GM23338 (cell line): ENCODE data around the gene ASB3. TPM values are rescaled to one million over a fixed set of nuclear protein-coding genes. Genes with fewer than 3 reads are reported as not detected.

Source experiments
- ATAC-seq: fragments of 200-7000 bp; cut with Tn5 transposase; 3 replicates; pipeline ENCODE4 v1.9.1; 2020
- DNase-seq: peaks from one replicate; pipeline ENCODE4 v3.0.0-alpha.2; 2015; ENCODE audit warnings: low spot score
- H2AFZ ChIP-seq: fragments of 200-600 bp; sonication (generic); 2 replicates; pipeline ENCODE4 v1.8.0; 2016; ENCODE audit warnings: antibody characterized with exemption, mild to moderate bottlenecking, moderate library complexity
- H3F3A ChIP-seq: fragments of 200-600 bp; sonication (generic); replicated peaks from 2 replicates; pipeline ENCODE4 v1.8.0; 2017; ENCODE audit warnings: antibody characterized with exemption, mixed run types, low read depth
- H3K27ac ChIP-seq: fragments of 200-600 bp; sonication (generic); 2 replicates; pipeline ENCODE4 v1.6.1; 2016; ENCODE audit warnings: low read depth
- H3K27me3 ChIP-seq: fragments of 200-600 bp; sonication (generic); 2 replicates; pipeline ENCODE4 v1.8.0; 2016; ENCODE audit warnings: mild to moderate bottlenecking, mixed run types, moderate library complexity; ENCODE audit not compliant: insufficient read depth
- H3K36me3 ChIP-seq: fragments of 200-600 bp; sonication (generic); 2 replicates; pipeline ENCODE4 v1.8.0; 2016; ENCODE audit warnings: mild to moderate bottlenecking; ENCODE audit not compliant: insufficient read depth
- H3K4me1 ChIP-seq: fragments of 200-600 bp; sonication (generic); 2 replicates; pipeline ENCODE4 v1.8.0; 2016; ENCODE audit warnings: mild to moderate bottlenecking, moderate library complexity; ENCODE audit not compliant: insufficient read depth
- H3K4me2 ChIP-seq: fragments of 200-600 bp; sonication (generic); 2 replicates; pipeline ENCODE4 v1.7.1; 2017; ENCODE audit warnings: mixed run types
- H3K4me3 ChIP-seq: fragments of 200-600 bp; sonication (generic); 2 replicates; pipeline ENCODE4 v1.6.1; 2016; ENCODE audit warnings: mixed run types
- H3K79me2 ChIP-seq: fragments of 200-600 bp; sonication (generic); replicated peaks from 2 replicates; pipeline ENCODE4 v1.8.0; 2017; ENCODE audit warnings: mild to moderate bottlenecking; ENCODE audit not compliant: insufficient read depth
- H3K9me2 ChIP-seq: fragments of 200-600 bp; sonication (generic); 2 replicates; pipeline ENCODE4 v1.8.0; 2017; ENCODE audit not compliant: insufficient read depth
- H4K20me1 ChIP-seq: fragments of 200-600 bp; sonication (generic); replicated peaks from 2 replicates; pipeline ENCODE4 v1.8.0; 2017; ENCODE audit warnings: mild to moderate bottlenecking; ENCODE audit not compliant: insufficient read depth
- H3K27ac Mint-ChIP-seq: 2 replicates; pipeline ENCODE4 v1.8.0; 2020; ENCODE audit warnings: inconsistent platforms, mild to moderate bottlenecking, moderate library complexity, mixed read lengths
- H3K27me3 Mint-ChIP-seq: 3 replicates; pipeline ENCODE4 v1.8.0; 2022; ENCODE audit warnings: low read depth, mild to moderate bottlenecking, moderate library complexity, mixed read lengths, inconsistent platforms; ENCODE audit not compliant: insufficient read depth, poor library complexity
- H3K36me3 Mint-ChIP-seq: 3 replicates; pipeline ENCODE4 v1.8.0; 2021; ENCODE audit warnings: low read depth, mild to moderate bottlenecking, inconsistent platforms, moderate library complexity, mixed read lengths
- H3K4me1 Mint-ChIP-seq: 3 replicates; pipeline ENCODE4 v1.8.0; 2020; ENCODE audit warnings: mild to moderate bottlenecking, inconsistent platforms, mixed read lengths
- H3K4me3 Mint-ChIP-seq: 3 replicates; pipeline ENCODE4 v1.8.0; 2021; ENCODE audit warnings: moderate library complexity, mild to moderate bottlenecking, inconsistent platforms, mixed read lengths
- H3K9me3 Mint-ChIP-seq: 3 replicates; pipeline ENCODE4 v1.8.0; 2020; ENCODE audit warnings: moderate library complexity, mild to moderate bottlenecking, inconsistent platforms, mixed read lengths
- POLR2AphosphoS5 ChIP-seq: IDR thresholded peaks from 2 replicates; pipeline ENCODE4 v1.6.1; 2016; ENCODE audit warnings: antibody characterized with exemption, low read depth
- polyA plus RNA-seq: library from polyadenylated mRNA; unstranded; fragments of >200 nt; fragmentation: Nextera tagmentation; extraction: Ambion mirVana; gene quantifications from 2 replicates; pipeline ENCODE4 v1.2.1, GENCODE V29; 2016
- total RNA-seq: library from RNA; depleted of rRNA; stranded (reverse); fragments of >200 nt; shearing (Covaris generic); gene quantifications from 2 replicates; pipeline ENCODE4 v1.2.3, GENCODE V29; 2014
- TF ChIP-seq, protein P1 (sequence below): fragments of 250-450 bp; sonication (Bioruptor Pico); IDR thresholded peaks from 2 replicates; pipeline ENCODE4 v1.5.0; 2020; ENCODE audit warnings: mild to moderate bottlenecking, moderate library complexity

Gene ASB3
- total and polyA plus RNA-seq, 2 experiments from 2014 or later: 22.4 to 30.5 TPM

- H3K4me3 ChIP-seq: no peak overlapping the region
- peak; percentile 96 for ATAC-seq
- peaks cover 4% of the 10 kb centered on the region; the same call in 2 of the 3 replicates for H3K9me3 Mint-ChIP-seq
Measured at GRCh38 chr2:53641290-53641689, 145.5 kb downstream of the ASB3 start.

More at GRCh38 chr2:53641290-53641689, 145.5 kb downstream of the ASB3 start:
- H3K27me3 ChIP-seq: no peaks in the 10 kb centered on the region
- Mint-ChIP-seq H3K4me3 (no peak overlapping the region), H3K27ac (no peak overlapping the region), H3K4me1 (peaks cover 19% of the 10 kb centered on the region), H3K36me3 (no peaks in the 10 kb centered on the region), H3K27me3 (peaks cover 2% of the 10 kb centered on the region)
- no peaks in the 10 kb centered on the region for H3F3A ChIP-seq
- H3K4me2 ChIP-seq: peak overlapping the region; percentile 6; the same call in 1 of the 2 replicates
- H3K79me2 ChIP-seq: no peaks in the 10 kb centered on the region
- no peaks in the 10 kb centered on the region for H3K36me3 ChIP-seq
- TF ChIP-seq, protein P1, sequence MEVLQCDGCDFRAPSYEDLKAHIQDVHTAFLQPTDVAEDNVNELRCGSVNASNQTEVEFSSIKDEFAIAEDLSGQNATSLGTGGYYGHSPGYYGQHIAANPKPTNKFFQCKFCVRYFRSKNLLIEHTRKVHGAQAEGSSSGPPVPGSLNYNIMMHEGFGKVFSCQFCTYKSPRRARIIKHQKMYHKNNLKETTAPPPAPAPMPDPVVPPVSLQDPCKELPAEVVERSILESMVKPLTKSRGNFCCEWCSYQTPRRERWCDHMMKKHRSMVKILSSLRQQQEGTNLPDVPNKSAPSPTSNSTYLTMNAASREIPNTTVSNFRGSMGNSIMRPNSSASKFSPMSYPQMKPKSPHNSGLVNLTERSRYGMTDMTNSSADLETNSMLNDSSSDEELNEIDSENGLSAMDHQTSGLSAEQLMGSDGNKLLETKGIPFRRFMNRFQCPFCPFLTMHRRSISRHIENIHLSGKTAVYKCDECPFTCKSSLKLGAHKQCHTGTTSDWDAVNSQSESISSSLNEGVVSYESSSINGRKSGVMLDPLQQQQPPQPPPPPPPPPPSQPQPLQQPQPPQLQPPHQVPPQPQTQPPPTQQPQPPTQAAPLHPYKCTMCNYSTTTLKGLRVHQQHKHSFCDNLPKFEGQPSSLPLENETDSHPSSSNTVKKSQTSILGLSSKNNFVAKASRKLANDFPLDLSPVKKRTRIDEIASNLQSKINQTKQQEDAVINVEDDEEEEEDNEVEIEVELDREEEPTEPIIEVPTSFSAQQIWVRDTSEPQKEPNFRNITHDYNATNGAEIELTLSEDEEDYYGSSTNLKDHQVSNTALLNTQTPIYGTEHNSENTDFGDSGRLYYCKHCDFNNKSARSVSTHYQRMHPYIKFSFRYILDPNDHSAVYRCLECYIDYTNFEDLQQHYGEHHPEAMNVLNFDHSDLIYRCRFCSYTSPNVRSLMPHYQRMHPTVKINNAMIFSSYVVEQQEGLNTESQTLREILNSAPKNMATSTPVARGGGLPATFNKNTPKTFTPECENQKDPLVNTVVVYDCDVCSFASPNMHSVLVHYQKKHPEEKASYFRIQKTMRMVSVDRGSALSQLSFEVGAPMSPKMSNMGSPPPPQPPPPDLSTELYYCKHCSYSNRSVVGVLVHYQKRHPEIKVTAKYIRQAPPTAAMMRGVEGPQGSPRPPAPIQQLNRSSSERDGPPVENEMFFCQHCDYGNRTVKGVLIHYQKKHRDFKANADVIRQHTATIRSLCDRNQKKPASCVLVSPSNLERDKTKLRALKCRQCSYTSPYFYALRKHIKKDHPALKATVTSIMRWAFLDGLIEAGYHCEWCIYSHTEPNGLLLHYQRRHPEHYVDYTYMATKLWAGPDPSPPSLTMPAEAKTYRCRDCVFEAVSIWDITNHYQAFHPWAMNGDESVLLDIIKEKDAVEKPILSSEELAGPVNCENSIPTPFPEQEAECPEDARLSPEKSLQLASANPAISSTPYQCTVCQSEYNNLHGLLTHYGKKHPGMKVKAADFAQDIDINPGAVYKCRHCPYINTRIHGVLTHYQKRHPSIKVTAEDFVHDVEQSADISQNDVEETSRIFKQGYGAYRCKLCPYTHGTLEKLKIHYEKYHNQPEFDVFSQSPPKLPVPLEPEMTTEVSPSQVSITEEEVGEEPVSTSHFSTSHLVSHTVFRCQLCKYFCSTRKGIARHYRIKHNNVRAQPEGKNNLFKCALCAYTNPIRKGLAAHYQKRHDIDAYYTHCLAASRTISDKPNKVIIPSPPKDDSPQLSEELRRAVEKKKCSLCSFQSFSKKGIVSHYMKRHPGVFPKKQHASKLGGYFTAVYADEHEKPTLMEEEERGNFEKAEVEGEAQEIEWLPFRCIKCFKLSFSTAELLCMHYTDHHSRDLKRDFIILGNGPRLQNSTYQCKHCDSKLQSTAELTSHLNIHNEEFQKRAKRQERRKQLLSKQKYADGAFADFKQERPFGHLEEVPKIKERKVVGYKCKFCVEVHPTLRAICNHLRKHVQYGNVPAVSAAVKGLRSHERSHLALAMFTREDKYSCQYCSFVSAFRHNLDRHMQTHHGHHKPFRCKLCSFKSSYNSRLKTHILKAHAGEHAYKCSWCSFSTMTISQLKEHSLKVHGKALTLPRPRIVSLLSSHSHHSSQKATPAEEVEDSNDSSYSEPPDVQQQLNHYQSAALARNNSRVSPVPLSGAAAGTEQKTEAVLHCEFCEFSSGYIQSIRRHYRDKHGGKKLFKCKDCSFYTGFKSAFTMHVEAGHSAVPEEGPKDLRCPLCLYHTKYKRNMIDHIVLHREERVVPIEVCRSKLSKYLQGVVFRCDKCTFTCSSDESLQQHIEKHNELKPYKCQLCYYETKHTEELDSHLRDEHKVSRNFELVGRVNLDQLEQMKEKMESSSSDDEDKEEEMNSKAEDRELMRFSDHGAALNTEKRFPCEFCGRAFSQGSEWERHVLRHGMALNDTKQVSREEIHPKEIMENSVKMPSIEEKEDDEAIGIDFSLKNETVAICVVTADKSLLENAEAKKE (CRISPR knock-in tag): no peak
- no peak for TF ChIP-seq POLR2AphosphoS5
- no peak overlapping the region for H3K27ac ChIP-seq
- peak overlapping the region; percentile 43; the same call in 1 of the 2 replicates for H2AFZ ChIP-seq
- no peaks in the 10 kb centered on the region for H3K9me2 ChIP-seq
- no peaks in the 10 kb centered on the region for H4K20me1 ChIP-seq
- peak; percentile 65 for DNase-seq
- peaks cover 11% of the 10 kb centered on the region; the same call in 1 of the 2 replicates for H3K4me1 ChIP-seq
